Heart left ventricle (tissue), 13 donors: ENCODE measurements around the gene GHRL.

Source experiments
- CTCF ChIP-seq, 12 donors: fragments of 200-600 bp; sonication (generic) in 4 of 12; IDR thresholded peaks; one replicate each; pipeline versions ENCODE4 v1.5.0 to v1.8.0; 2018 to 2022; ENCODE audit warnings: antibody characterized with exemption in 12 of 12, mild to moderate bottlenecking in 5 of 12
- POLR2A ChIP-seq, 2 donors: fragments of 450-650 bp; IDR thresholded peaks; one replicate each; pipeline ENCODE4 v1.6.1; 2017; ENCODE audit warnings: antibody characterized with exemption in 2 of 2, mild to moderate bottlenecking in 2 of 2, moderate library complexity in 2 of 2
- donor health status: ischemic (EF 13 %, LVEDD 7.1; RV severe dilation, severe dysfunction).
- donor health status: DM: no; HTN: yes; CAD: no.
- donor health status: DM: no; HTN: no; CAD: no.
- donor health status: ischemic (EF 25% LVEDD 6.9; RV normal size, moderate dysfunction).
- donor health status: ischemic (EF 25% LVEDD 5.7; RV mildly dilated, moderate dysfunction).
- donor health status: ischemic (EF 35%, LVEDD 5.7; RV mildly dilated, moderate dysfunction).
- donor health status: nonischemic (EF 11% LVEDD 7.7; RV severe dilation, severe dysfunction).
- donor health status: DM: yes; HTN: yes; CAD: no.
- donor health status: PGD.
- donor health status: ischemic (EF 29% LVEDD 5.4; RV normal size, mild dysfunction).
- donor health status: nonischemic (EF 23%, LVEDD 6.1; RV moderate dilation, normal function).

DNA sequence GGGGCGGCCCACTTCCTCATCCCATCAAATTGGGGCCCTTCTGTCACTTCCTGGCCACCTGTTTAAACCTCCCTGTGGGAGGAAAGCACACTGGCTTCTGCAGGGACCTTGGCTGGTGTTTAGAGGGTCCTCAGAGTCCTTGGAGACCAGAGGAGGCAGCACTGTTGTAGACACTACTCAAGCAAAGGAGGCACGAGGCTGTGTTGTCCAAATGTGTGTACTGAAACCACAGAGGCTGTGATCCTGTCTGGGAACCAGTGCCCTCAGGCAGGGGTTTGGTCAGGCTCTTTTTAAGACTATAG is 40.6 kb upstream of the GHRL start:
- TF ChIP-seq CTCF (IDR thresholded peaks at IDR 0.05) (no peak), POLR2A (IDR thresholded peaks at IDR 0.05) (no peak)
